ENCODE results near the gene NUDC. TPM values are rescaled to one million over a fixed set of nuclear protein-coding genes. Genes with fewer than 3 reads are reported as not detected.
A peak's percentile ranks its signal among the peaks of the same experiment; 100 is the strongest.

NUDC gene
- total and polyA plus RNA-seq, 9 of the 15 experiments (the other 6 are each of a cell fraction or from before 2014, with no cell fraction given) = 9.8 to 234 (median 149) TPM

GRCh38 chr1:26953374-26953773 lies 31.8 kb downstream of the NUDC start:
- ChIA-PET CTCF (ENCODE audit: low intra/inter-chr PET ratio) (no interaction called here), POLR2A (interaction anchor here (0.6 kb wide), 1 partner anchor 68 kb away, joined by 3 read pairs; no protein-coding TSS in a partner anchor)
- no peak overlapping the region for H2AFZ ChIP-seq (ENCODE audit: low read depth, low read length)
- peaks cover 22 to 32% of the 10 kb centered on the region in 2 experiments; a peak in 4 of 5 replicates for H3K4me1 ChIP-seq (replicated peaks in 1 of 2; ENCODE audit: control insufficient read depth in 2 of 2, insufficient read depth in 2 of 2, low read length in 2 of 2)
- no peak for FAIRE-seq
- H3K9ac ChIP-seq (ENCODE audit: insufficient read depth in 1 of 2, low read depth in 2 of 2, low read length in 2 of 2) = no peak overlapping the region
- H3K27ac ChIP-seq (ENCODE audit: extremely low read depth, low read depth, low read length) = no peak overlapping the region
- in situ Hi-C loops (cut with MboI) (no loop called here), intact Hi-C loops (cut with micrococcal nuclease) (no loop called here)
- no peak for TF ChIP-seq MCM2 (IDR thresholded peaks at IDR 0.05; ENCODE audit: low read depth)
- no peak for TF ChIP-seq AFF4 (CRISPR knock-in tag; IDR thresholded peaks at IDR 0.05)
- peak; percentile 73 for TF ChIP-seq ZNF146 (CRISPR knock-in tag; IDR thresholded peaks at IDR 0.05; ENCODE audit: unreplicated experiment)
- peaks cover 4% of the 10 kb centered on the region for H3K9me1 ChIP-seq (ENCODE audit: control insufficient read depth, insufficient read depth, low read length)
- H3K79me2 ChIP-seq (ENCODE audit: control insufficient read depth, insufficient read depth, low read length) = no peaks in the 10 kb centered on the region
- no peak overlapping the region for H3K4me2 ChIP-seq (ENCODE audit: insufficient read depth, low read length)
- no peaks in the 10 kb centered on the region for H4K20me1 ChIP-seq (replicated peaks; ENCODE audit: control insufficient read depth, insufficient read depth, low read length)
- H3K27me3 ChIP-seq (ENCODE audit: control insufficient read depth in 2 of 2, insufficient read depth in 2 of 2, low read length in 2 of 2) = no peaks in the 10 kb centered on the region
- no peaks in the 10 kb centered on the region for H3K36me3 ChIP-seq (ENCODE audit: control insufficient read depth, insufficient read depth, low read length)
- no TSS peak for BruUV-seq (replicated peaks)
- DNase-seq (ENCODE audit: extremely low read depth in 1 of 4, low spot score in 3 of 4) = no peak
- 72% methylated on average over 5 of the region's 5 CpGs for WGBS (ENCODE audit: insufficient coverage, low coverage, missing lambda C conversion rate)
- no peak overlapping the region for H3K4me3 ChIP-seq
- no peak for ATAC-seq
- no peaks in the 10 kb centered on the region for H3K9me3 ChIP-seq (replicated peaks; ENCODE audit: control insufficient read depth, insufficient read depth, low read depth, low read length)
